ENCODE measurements around the gene SLC2A9.

- TF ChIP-seq CTCF (IDR thresholded peaks at IDR 0.05; ENCODE audit: low read depth, low read length) (no peak), EZH2phosphoT487 (IDR thresholded peaks at IDR 0.05; ENCODE audit: low read depth) (no peak)
Observed at GRCh38 chr4:9820343-9820742, 201.0 kb downstream of the SLC2A9 start.

Measured in OCI-LY3 (cell line).